AG09309 (cell line): ENCODE data around the gene RAB3B.

Experiments
- DNase-seq: peaks from one replicate; pipeline ENCODE4 v3.0.0-alpha.2; 2010; ENCODE audit warnings: low read depth
- H3K4me3 ChIP-seq: 2 replicates; pipeline ENCODE4 v1.5.1; 2011; ENCODE audit warnings: mild to moderate bottlenecking, low read depth, low read length, moderate library complexity; ENCODE audit not compliant: control insufficient read depth
- CTCF ChIP-seq: IDR thresholded peaks from 2 replicates; pipeline ENCODE4 v1.5.1; 2011; ENCODE audit warnings: mild to moderate bottlenecking, low read depth, low read length, inconsistent platforms; ENCODE audit not compliant: insufficient read depth, control insufficient read depth; ENCODE audit errors: missing control alignments

The RAB3B gene

GRCh38 chr1:51915951-51916350 is 74.5 kb downstream of the RAB3B start:
- no peak for TF ChIP-seq CTCF
- no peak for DNase-seq
- no peak overlapping the region for H3K4me3 ChIP-seq

- no peak for TF ChIP-seq CTCF
- H3K4me3 ChIP-seq, result no peak overlapping the region
- DNase-seq, result no peak
Measured at GRCh38 chr1:51912881-51913280, 77.6 kb downstream of the RAB3B start.

- TF ChIP-seq CTCF, result no peak
- H3K4me3 ChIP-seq, result no peak overlapping the region
- DNase-seq, result no peak
Measured at GRCh38 chr1:51910221-51911000, 80.1 kb downstream of the RAB3B start.

GRCh38 chr1:51908499-51908898 is 82.0 kb downstream of the RAB3B start:
- no peak for DNase-seq
- no peak overlapping the region for H3K4me3 ChIP-seq
- no peak for TF ChIP-seq CTCF

- no peak overlapping the region for H3K4me3 ChIP-seq
- no peak for DNase-seq
- TF ChIP-seq CTCF, result no peak
Measured at GRCh38 chr1:51907079-51907702, 83.3 kb downstream of the RAB3B start.

- no peak overlapping the region for H3K4me3 ChIP-seq
- TF ChIP-seq CTCF, result no peak
- DNase-seq, result no peak
Measured at GRCh38 chr1:51906306-51907078, 84.0 kb downstream of the RAB3B start.
